Type B pancreatic cell (in vitro differentiated cells): ENCODE data around the gene ALKBH8. TPM values are rescaled to one million over a fixed set of nuclear protein-coding genes. Genes with fewer than 3 reads are reported as not detected.

ENCODE experiments used
- DNase-seq: peaks from one replicate; pipeline ENCODE4 v3.0.0; 2021; ENCODE audit warnings: mixed read lengths; ENCODE audit not compliant: unreplicated experiment; ENCODE audit errors: extremely low spot score
- H3K27ac Mint-ChIP-seq: 2 replicates; pipeline ENCODE4 v1.8.0; 2021; ENCODE audit warnings: mild to moderate bottlenecking, mixed read lengths
- H3K27me3 Mint-ChIP-seq: 2 replicates; pipeline ENCODE4 v1.8.0; 2021; ENCODE audit warnings: mixed read lengths
- H3K36me3 Mint-ChIP-seq: 2 replicates; pipeline ENCODE4 v1.8.0; 2021; ENCODE audit warnings: mixed read lengths
- H3K4me1 Mint-ChIP-seq: one replicate; pipeline ENCODE4 v1.8.0; 2021; ENCODE audit warnings: mixed read lengths; ENCODE audit not compliant: unreplicated experiment
- H3K4me3 Mint-ChIP-seq: 2 replicates; pipeline ENCODE4 v1.8.0; 2021; ENCODE audit warnings: mild to moderate bottlenecking, mixed read lengths
- H3K9me3 Mint-ChIP-seq: 2 replicates; pipeline ENCODE4 v1.8.0; 2021; ENCODE audit warnings: mixed read lengths
- CTCF ChIP-seq: fragments of 200-600 bp; sonication (generic); conservative IDR thresholded peaks from 2 replicates; pipeline ENCODE4 v1.5.0; 2021; ENCODE audit warnings: antibody characterized with exemption, mild to moderate bottlenecking
- total RNA-seq: library from RNA; stranded (reverse); gene quantifications from 2 replicates; pipeline ENCODE4 v1.2.1, GENCODE V29; 2021; ENCODE audit warnings: low replicate concordance

Gene ALKBH8
- total RNA-seq, 1 donor from 2014 or later: 7.8 TPM

GRCh38 chr11:107561688-107562087, 3.8 kb downstream of the ALKBH8 start:
- no peak overlapping the region for H3K4me3 Mint-ChIP-seq
- no peaks in the 10 kb centered on the region for H3K27me3 Mint-ChIP-seq
- DNase-seq: no peak
- no peaks in the 10 kb centered on the region for H3K9me3 Mint-ChIP-seq
- H3K27ac Mint-ChIP-seq: no peak overlapping the region
- H3K4me1 Mint-ChIP-seq: peaks cover 33% of the 10 kb centered on the region
- TF ChIP-seq CTCF: no peak
- no peaks in the 10 kb centered on the region for H3K36me3 Mint-ChIP-seq

- H3K4me3 Mint-ChIP-seq: no peak overlapping the region
- H3K9me3 Mint-ChIP-seq: no peaks in the 10 kb centered on the region
- peaks cover 3% of the 10 kb centered on the region for H3K36me3 Mint-ChIP-seq
- H3K27ac Mint-ChIP-seq: no peak overlapping the region
- H3K4me1 Mint-ChIP-seq: no peaks in the 10 kb centered on the region
- TF ChIP-seq CTCF: no peak
- no peak for DNase-seq
- no peaks in the 10 kb centered on the region for H3K27me3 Mint-ChIP-seq
Observed at GRCh38 chr11:107550304-107550703, 15.2 kb downstream of the ALKBH8 start.

DNA sequence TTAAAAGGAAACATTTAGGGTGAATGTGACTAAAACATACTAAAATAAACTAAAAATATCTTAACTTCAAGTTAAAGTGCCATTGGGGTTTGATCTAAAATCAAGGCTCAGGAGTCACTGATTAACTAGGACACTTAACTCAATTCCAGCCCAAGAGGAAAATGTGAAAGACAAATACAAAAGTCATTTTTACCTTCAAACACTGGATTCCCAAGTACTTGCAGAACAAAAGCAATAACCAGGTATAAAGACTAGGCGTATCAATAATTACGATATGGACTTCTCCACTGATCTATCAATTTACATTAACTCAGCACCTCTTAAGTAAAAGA, 15.6 kb downstream of the ALKBH8 start:
- no peak overlapping the region for H3K4me3 Mint-ChIP-seq
- no peak overlapping the region for H3K27ac Mint-ChIP-seq
- H3K27me3 Mint-ChIP-seq: no peaks in the 10 kb centered on the region
- TF ChIP-seq CTCF: no peak
- no peaks in the 10 kb centered on the region for H3K9me3 Mint-ChIP-seq
- H3K36me3 Mint-ChIP-seq: peaks cover 3% of the 10 kb centered on the region
- DNase-seq: no peak
- H3K4me1 Mint-ChIP-seq: no peaks in the 10 kb centered on the region

GRCh38 chr11:107549253-107549953, 16.1 kb downstream of the ALKBH8 start:
- Mint-ChIP-seq H3K4me1 (no peaks in the 10 kb centered on the region), H3K4me3 (no peak overlapping the region), H3K27ac (no peak overlapping the region), H3K9me3 (no peaks in the 10 kb centered on the region), H3K36me3 (peaks cover 3% of the 10 kb centered on the region), H3K27me3 (no peaks in the 10 kb centered on the region)
- no peak for DNase-seq
- peak; percentile 90 for TF ChIP-seq CTCF

DNA sequence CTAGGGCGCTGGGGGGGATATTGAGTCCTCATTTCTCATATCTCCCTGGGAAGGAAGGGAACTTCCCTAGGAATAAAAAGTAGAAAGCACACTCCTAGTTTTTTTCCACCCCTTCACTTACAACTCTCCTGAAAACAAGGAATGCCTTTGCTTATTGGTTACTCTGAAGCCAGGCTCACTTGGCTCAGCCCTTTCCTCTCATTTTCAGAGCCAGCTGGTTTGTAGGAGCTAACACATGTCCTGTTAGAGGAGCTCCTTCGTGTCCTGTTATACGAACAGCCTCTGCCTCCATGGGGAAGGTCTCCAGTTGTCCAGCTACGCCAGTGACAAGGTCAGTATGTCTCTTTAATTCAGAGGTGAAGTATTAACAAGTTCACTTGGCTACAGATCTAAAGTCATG, 17.6 kb downstream of the ALKBH8 start:
- Mint-ChIP-seq H3K36me3 (no peaks in the 10 kb centered on the region), H3K4me3 (no peak overlapping the region), H3K27ac (no peak overlapping the region), H3K4me1 (no peaks in the 10 kb centered on the region), H3K27me3 (no peaks in the 10 kb centered on the region), H3K9me3 (no peaks in the 10 kb centered on the region)
- no peak for TF ChIP-seq CTCF
- DNase-seq: no peak

GRCh38 chr11:107545101-107545514, 20.4 kb downstream of the ALKBH8 start:
- no peaks in the 10 kb centered on the region for H3K4me1 Mint-ChIP-seq
- H3K4me3 Mint-ChIP-seq: no peak overlapping the region
- no peaks in the 10 kb centered on the region for H3K9me3 Mint-ChIP-seq
- no peaks in the 10 kb centered on the region for H3K27me3 Mint-ChIP-seq
- no peak for DNase-seq
- H3K36me3 Mint-ChIP-seq: no peaks in the 10 kb centered on the region
- H3K27ac Mint-ChIP-seq: no peak overlapping the region
- TF ChIP-seq CTCF: no peak
